IPS-11a (cell line): ENCODE data around the gene RAD18.

Source experiments
- H3K4me3 ChIP-seq: one replicate; pipeline ENCODE4 v1.5.1; 2013; ENCODE audit warnings: low read depth, low read length, control low read depth

RAD18 gene

GRCh38 chr3:8963137-8963853, at the start of gene RAD18:
RAD18 (minus strand) TSS chr3:8963472; CDS start chr3:8963385, 87 bp downstream.
- H3K4me3 ChIP-seq = peak within 1 kb of the TSS; percentile 58

DNA sequence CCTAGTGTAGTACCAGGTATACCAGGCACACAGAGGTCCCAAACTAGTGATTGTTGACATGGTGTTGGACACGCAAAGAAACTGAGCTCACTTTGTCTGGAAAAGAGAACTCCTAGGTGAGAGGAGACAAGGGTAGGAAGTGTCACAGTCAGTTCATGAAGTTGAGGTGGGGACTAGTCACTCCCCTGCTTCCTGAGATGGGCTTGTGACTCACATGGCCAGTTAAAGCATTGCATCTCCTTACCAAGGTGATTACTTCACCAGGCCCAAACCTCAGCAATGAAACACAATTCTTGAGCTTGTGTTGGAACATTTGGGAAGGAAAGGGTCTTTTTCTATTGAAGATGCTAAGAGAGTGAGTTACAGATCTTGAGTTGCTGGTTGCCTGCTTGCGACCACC, 49.2 kb upstream of the RAD18 start:
- H3K4me3 ChIP-seq = no peak overlapping the region

GRCh38 chr3:9009976-9010545, 46.8 kb upstream of the RAD18 start:
- no peak overlapping the region for H3K4me3 ChIP-seq

DNA sequence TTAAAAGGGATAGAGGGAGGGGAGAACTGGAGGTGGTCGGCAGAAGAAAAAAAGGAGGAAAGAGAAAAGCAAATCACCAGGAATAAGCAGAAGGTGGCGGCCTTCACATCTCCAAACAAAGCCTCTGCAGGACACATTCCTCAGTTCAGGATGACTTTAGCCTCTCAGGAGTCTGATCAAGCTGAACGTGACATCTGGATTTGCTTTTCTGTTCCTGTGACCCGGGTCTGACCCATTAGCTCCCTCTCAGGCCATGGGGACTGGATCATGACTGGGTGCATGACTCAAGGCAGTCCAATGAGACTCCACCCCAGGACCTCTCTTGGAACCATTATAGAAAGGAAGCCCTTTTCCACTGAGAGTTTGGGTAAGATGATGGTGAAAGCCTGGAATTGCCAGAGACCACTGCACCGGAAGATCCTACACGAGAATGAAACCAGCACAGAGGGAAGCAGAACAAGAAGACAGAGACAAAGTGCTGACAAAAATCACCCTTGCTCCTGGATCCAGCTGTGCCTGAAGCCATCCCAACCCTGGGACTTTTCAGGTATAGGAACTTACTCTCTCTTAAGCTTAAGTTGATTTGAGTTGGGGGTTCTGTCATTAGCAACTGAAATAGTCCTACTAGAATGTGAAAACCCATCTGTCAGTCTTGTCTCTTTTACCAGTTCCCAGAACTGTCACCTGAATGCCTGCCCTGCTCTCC, 45.4 kb upstream of the RAD18 start:
- no peak overlapping the region for H3K4me3 ChIP-seq

GRCh38 chr3:9007928-9008327, 44.7 kb upstream of the RAD18 start:
- no peak overlapping the region for H3K4me3 ChIP-seq

DNA sequence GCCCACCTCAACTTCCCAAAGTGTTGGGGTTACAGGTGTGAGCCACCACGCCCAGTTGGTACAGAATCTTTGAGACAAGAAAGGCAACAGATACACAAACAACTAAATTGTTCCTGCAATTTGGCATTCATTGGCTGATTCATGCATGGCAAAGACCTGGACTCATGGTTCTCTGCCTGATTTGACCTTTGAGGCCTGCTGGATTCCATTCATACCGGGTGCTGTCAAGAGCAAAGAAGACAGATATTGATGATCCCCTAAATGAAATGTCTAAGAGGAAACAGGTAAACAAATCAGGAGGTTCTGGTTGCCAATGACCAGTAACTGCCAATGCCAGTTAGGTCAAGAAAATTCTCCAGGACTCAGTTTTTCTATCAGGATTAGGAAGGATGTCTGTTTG, 43.9 kb upstream of the RAD18 start:
- H3K4me3 ChIP-seq = no peak overlapping the region

DNA sequence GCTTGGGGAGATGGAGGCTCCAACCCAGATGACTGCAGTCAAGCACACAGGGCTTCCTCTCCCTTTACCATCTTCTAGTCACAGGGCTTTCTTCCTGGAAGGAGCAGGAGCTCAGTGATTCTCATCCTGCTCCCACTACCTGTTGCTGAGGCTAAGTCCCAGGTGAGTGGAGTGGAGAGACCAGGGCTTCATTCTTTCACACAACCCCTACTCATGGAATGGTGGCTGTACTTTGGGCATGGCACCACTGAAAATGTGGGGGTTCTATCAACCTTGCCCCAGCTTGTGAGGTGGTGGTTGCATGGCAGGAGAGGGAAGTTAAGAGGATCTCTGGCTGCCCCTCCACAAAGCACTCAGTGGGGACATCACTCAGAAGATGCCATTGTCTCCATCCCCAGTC, 36.8 kb upstream of the RAD18 start:
- H3K4me3 ChIP-seq = no peak overlapping the region

GRCh38 chr3:8997151-8997550, 33.9 kb upstream of the RAD18 start:
- no peak overlapping the region for H3K4me3 ChIP-seq

- H3K4me3 ChIP-seq = no peak overlapping the region
Measured at GRCh38 chr3:8996681-8997121, 33.4 kb upstream of the RAD18 start.

DNA sequence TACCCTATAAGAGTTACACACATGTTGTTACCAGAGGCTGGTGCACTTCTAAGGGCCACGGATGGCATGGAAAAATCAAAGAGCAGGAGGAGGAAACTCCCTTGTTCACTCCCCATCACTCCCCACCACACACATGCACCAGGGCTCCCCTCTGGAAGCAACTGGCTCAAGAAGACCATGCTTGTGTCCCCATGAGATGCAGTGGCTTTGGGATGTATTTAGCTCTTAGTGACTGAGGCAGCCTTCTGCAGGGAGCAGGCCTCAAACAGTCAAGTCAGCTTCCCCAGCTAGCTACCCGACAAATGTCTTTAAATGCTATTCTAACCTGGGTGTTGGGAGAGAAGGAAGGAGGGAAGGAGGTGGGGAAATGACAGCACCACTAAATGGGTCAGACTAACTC, 32.9 kb upstream of the RAD18 start:
- H3K4me3 ChIP-seq = no peak overlapping the region

DNA sequence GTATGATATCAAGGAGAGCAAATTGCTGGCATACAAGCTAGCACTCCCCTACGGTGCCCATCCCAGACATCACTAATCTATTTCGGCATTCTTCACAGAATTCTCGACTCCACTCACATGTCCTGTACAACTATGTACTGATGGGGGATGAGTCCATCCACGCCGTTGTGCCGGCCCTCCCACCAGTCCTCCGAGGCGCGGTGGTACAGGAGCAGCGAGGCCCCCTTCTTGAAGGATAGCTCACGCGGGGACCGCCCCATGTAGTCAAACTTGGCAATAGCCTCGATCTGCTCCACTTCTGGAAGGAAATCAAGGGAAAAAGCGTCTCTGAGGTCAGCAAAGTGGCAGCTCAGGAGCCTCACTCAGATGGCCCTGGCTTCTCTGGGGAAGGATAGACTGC, 31.0 kb upstream of the RAD18 start:
- H3K4me3 ChIP-seq = no peak overlapping the region

DNA sequence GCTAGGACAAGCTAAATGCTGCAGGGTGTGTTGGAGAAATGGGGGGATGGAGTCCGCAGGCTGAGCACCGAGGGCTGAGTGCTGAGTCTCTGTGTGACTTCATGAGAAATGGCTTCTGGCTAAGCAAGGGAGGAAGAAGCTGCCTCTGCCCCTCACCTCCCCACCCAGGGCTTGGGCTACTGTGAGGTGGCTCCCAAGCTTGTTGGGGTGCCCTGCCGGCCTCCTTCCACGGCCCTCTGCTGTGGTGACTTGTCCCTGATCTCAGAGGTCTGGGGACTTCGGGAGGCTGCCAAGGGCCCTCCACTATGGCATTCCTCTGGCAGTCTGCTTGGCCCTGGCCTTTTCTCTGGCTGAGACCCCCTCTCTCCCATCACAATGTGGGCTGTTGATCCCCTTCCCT, 30.1 kb upstream of the RAD18 start:
- no peak overlapping the region for H3K4me3 ChIP-seq

- no peak overlapping the region for H3K4me3 ChIP-seq
Measured at GRCh38 chr3:8992854-8993253, 29.6 kb upstream of the RAD18 start.

DNA sequence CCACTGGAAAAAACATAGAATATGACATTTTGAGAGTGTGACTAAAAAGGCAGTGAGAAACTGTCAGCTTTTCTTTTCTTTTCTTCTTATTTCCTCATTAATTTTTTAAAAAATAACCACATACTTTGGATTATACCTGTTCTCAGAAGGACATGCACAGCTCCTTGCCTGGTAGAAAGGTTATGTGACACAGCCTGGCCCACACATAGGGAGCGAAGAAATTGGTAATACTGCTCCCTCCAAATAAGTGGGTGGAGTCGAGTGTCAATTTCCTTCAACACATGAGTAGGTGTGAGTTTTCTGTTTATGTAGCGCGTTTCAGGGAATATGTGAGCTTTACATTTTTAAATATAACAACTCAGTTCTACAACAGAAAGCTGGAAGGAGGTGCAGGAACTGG, 28.9 kb upstream of the RAD18 start:
- H3K4me3 ChIP-seq = no peak overlapping the region

- H3K4me3 ChIP-seq = no peak overlapping the region
Measured at GRCh38 chr3:8990266-8991215, 27.3 kb upstream of the RAD18 start.

DNA sequence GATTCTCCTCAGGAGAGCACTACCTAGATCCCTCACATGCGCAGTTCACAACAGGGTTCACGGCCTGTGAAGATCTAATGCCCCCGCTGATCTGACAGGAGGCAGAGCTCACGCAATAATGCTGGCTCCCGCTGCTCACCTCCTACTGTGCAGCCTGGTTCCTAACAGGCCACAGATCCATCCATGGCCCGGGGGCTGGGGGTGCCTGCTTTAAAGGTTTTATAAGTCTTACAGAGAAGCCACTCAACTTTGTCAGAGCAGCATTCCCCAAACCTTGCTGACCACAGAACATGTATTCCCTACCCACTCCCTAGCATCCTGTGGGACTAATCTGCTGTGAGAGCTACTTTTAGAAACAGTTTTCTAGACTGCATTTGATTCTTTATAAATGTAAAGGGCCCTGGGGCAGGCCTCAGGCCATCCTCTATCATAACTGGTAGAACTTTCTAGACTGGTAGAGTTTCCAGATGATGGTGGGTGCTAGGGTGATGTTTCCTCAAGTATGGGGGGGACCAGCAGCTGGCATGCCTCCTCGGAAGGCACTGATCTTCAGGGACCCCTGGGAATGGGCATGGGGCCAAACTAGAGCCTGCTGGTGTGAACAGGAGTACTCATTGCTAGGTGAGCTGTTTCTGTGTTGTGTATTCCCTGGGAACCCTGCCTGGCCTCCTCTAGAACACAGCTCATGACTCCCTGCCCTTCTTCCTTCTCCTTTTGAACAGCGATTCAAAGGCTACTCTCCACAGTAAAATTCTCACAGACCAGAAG, 25.7 kb upstream of the RAD18 start:
- no peak overlapping the region for H3K4me3 ChIP-seq

GRCh38 chr3:8988384-8988655, 25.0 kb upstream of the RAD18 start:
- H3K4me3 ChIP-seq = no peak overlapping the region

- H3K4me3 ChIP-seq = no peak overlapping the region
Measured at GRCh38 chr3:8987645-8988383, 24.5 kb upstream of the RAD18 start.

DNA sequence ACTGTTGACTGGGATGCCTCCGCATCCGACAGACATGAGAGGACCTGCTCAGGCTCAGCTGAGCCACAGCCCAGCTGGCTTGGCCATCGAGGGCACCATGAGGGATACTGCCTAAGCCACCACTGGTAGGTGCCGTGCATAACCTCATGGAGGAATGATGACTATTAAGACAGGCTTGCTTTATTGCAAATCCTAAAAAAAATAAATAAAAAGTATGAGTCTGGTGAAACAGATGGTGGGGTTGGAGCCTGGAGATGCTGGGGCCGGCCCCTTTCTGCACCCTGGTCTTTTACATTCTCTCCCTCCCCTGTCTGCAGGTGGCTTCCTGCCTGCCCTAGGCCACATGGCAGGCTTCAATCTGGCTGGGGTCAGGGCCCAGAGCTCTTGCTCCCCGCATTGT, 24.0 kb upstream of the RAD18 start:
- no peak overlapping the region for H3K4me3 ChIP-seq

- no peak overlapping the region for H3K4me3 ChIP-seq
Measured at GRCh38 chr3:8986741-8987140, 23.5 kb upstream of the RAD18 start.
